IPS-18c (cell line): ENCODE results near the gene DGLUCY.
"Not testable (repeated sequence)": the region's sequence is repeated elsewhere in the genome, so short reads cannot be mapped to it uniquely, and the experiment has no call there.

Experiments used
- H3K4me3 ChIP-seq: 2 replicates; pipeline ENCODE4 v1.7.0; 2013; ENCODE audit warnings: low read depth, mild to moderate bottlenecking, low read length, moderate library complexity; ENCODE audit not compliant: insufficient read depth
- H3K9me3 ChIP-seq: one replicate; pipeline ENCODE4 v1.6.1; 2013; ENCODE audit warnings: mild to moderate bottlenecking, low read length, moderate library complexity; ENCODE audit not compliant: control insufficient read depth, insufficient read depth

The DGLUCY gene

DNA sequence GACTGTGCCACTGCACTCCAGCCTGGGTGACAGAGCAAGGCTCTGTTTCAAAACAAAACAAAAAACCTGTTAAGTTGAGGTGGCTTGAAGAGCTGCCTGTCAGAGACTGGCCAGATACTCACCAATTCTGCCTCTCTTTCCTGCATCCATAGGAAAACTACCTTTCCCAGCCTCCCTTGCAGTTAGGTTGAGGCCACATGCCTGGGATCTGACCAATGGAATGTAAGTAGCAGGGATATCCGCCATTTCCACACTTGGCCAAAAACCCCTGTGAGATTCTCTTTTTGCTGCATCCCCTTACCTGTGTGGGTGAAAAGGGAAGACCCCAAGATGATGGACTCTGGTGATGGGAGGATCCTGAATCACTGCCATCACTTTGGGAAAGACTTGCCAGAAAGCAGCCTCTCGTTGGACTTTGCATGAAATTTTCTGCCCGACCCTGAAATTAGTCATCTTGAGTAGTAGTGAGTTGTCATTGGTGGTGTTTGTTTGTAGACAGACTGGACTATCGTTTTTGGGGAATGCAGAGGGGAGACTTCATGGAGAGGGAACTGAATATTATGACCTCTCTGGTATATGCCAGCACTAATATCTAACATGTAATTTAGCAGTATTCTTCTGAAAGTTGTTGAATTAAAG, 116.6 kb downstream of the DGLUCY start:
- H3K4me3 ChIP-seq: no peak overlapping the region
- peaks cover 4% of the 10 kb centered on the region for H3K9me3 ChIP-seq

DNA sequence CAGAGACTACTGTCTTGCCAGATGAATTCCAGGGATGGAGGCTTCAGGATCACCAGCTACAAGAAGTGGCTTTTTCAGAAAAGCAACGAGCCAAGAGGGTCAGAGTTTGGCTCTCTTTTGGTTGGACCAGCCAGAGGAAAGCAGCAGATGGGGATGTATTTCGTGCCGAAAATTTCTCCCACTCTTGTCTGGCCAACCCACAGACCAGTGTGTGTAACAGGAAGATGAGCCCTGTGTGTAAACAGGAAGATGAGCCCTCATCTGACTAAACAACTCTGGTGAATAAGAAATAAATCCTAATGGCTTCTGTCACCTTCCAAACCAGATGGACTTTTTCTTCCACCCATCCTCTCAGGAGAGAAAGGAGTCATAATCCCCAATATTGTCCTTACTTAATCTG, 117.6 kb downstream of the DGLUCY start:
- Histone ChIP-seq H3K9me3 (peaks cover 4% of the 10 kb centered on the region), H3K4me3 (no peak overlapping the region)

DNA sequence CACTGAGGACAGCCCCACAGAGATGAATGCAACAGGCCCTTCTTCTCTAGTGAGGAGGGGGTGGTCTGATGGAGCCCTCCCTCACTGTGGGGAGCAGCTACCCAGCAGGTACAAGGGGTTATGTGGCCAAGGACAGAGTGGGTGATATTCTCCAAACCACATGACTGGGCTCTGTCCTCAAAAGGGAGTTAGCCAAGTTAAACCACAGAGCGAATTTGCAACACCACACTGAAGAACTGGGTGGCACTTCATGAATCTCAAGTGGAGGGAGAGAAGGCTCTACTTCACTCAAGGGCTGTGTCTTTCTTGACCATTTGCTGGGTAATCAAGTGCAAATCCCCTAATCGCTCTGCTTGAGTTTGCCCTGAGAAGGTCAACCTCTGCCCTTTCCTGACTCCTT, 118.2 kb downstream of the DGLUCY start:
- H3K4me3 ChIP-seq: no peak overlapping the region
- peaks cover 4% of the 10 kb centered on the region for H3K9me3 ChIP-seq

DNA sequence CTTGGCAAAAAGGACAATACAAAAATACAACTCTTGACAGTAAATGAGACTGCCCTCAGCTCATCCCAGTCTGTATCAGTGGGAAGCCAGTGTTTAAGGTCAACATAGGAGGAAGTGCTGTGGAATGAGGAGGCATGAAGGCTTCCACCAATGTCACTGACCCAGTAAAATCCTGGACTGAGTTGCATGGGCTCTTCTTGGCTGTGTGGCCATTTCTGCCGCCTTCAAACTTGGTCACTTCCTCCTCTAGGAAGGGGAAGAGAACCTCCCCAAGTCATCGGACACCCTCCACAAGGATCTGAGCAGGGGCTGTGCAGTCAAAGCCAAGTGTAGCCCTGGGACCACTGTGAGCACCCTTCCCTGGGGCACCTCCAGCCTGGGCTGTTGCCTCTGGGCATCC, 118.7 kb downstream of the DGLUCY start:
- Histone ChIP-seq H3K4me3 (no peak overlapping the region), H3K9me3 (peaks cover 4% of the 10 kb centered on the region)

DNA sequence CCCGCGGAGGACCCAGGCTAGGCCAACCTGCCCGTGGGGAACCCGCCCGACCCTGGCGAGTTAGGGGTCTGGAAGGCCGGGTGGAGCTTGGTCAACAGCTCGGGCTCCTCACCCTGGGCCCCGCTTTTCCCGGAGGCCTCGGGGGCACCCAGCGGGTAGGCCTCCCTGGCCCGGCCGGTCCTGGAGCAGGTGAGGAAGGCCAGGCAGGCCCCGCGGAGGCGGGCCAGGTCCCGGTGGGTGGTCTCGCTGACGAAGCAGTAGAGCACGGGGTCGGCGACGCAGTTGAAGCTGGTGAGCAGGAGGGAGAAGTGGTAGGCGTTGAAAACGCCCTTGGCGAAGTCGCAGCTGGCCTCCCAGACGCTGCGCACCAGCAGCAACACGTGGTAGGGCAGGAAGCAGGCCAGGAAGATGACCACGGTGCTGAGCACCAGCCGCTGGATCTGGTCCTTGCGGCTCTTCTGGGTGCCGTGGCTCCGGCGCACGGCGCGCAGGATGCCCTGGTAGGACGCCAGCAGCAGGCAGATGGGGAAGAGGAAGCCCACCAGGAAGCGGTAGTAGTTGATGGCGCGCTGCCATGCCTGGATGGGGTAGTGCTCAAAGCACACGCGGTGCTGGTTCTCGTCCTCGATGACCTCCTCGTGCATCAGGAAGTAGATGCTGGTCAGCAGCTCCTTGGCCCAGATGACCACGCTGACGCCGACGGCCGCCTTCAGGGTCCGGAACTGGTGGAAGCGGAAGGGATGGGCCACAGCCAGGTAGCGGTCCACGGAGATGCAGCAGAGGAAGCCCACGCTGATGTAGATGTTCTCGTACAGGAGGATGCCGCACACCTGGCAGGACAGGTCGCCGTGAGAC, 120.3 kb downstream of the DGLUCY start:
- no peak overlapping the region for H3K4me3 ChIP-seq

DNA sequence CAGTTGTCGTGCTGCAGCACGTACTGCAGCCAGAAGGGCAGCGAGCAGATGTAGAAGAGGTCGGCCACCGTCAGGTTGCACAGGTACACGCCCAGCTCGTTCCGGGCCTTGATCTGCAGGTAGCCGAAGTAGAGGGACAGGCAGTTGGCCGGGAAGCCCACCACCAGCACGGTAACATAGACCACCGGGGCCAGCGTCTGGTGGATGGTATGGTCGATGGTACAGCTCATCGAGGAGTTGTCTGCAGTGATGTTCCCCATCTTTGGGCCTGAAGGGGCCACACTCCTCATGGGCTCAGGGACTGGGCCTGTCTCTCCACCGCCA, 120.9 kb downstream of the DGLUCY start:
- peaks cover 4% of the 10 kb centered on the region for H3K9me3 ChIP-seq

More for the DNA sequence above, 120.3 kb downstream of the DGLUCY start:
- H3K9me3 ChIP-seq: peaks cover 4% of the 10 kb centered on the region

DNA sequence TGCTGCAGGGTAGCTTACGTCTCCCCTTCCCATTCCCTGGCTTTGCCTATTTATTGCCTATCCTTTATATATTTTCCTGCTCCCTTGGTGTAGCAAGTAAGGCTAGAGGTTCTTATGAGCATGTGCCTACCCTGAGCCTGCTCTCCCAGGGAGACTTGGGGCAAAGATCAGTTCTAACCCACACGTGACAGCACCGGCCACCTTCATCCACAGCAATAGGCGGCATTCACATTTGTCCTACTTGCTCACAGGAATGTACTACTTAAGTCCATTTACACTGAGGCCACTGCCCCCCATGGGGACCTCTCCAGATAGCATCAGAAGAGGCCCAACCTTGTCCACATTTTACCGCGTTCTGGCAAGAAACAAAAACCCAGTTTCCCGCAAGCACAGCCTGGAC, 122.0 kb downstream of the DGLUCY start:
- Histone ChIP-seq H3K9me3 (peaks cover 4% of the 10 kb centered on the region), H3K4me3 (no peak overlapping the region)

More for the DNA sequence above, 120.9 kb downstream of the DGLUCY start:
- H3K4me3 ChIP-seq: no peak overlapping the region

DNA sequence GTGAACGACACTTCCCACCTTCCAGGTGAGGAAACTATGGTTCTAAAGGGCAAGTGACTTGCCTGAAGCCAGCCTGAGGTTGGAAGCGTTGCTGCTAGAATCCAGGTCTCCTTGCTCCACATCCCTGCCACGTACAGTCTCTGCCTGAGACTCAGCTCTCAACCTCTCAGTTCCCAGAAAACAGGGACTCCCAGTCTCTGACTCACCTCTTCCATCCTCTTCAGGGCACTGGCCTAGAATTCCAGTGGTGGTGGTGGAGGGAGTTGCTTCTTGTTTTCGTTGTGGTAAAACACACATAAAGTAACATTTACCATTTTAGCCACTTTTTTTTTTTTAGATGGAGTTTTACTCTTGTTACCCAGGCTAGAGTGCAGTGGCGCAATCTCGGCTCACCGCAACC, 123.3 kb downstream of the DGLUCY start:
- H3K9me3 ChIP-seq: peaks cover 2% of the 10 kb centered on the region
- H3K4me3 ChIP-seq: no peak overlapping the region

DNA sequence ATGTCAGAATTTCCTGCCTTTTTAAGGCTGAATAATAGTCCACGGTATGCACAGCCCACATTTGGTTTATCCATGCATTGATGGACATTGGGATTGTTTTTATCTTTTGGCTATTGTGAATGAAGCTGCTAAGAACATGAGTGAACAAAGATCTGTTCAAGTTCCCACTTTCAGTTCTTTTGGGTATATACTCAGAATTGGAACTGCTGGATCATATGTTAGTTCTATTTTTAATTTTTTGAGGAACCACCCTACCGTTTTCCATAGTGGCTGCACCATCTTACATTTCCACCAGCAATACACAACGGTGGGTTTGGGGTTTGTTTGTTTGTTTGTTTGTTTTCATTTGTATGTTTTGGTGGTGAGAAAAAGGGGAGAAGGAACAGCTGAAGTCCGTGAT, 124.2 kb downstream of the DGLUCY start:
- no peak overlapping the region for H3K4me3 ChIP-seq
- H3K9me3 ChIP-seq: no peaks in the 10 kb centered on the region

DNA sequence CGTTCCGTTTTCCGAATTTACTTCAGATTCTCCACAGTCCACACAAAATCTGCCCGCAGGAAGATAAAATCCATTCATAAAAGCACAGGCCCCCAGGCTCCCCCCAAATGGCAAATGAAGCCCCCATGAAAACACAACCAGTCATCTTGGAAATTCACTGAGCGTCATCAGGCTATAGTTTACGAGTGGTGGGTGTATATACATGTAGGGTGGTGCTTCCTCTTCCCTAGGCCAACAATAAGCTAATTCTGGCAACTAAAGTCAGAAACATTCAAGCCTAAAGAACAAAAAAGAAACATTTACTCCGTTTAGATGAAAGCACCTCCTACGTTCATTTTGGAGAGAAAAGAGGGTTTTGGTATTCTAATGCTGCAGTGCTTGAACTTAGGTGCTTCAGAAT, 124.8 kb downstream of the DGLUCY start:
- Histone ChIP-seq H3K4me3 (no peak overlapping the region), H3K9me3 (no peaks in the 10 kb centered on the region)

DNA sequence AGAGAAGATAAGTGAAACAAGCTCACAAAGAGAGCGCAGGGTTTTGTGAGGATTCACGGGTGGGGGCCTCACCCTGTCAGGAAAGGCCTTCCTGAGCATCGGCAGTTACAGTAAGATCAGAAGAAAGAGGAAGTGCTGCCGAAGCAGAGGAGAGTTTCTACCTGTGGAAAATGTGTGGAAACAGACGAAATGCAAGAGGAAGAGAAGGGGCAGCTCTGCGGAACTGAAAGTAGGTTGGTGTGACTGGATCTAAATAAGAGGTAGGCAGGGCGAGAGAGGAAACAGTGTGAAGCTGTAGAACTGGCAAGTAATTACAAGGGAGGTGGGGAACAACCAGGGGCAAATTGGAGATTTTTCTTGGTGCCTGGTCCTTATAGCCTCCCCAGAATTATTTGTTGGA, 128.0 kb downstream of the DGLUCY start:
- H3K9me3 ChIP-seq: no peaks in the 10 kb centered on the region
- H3K4me3 ChIP-seq: no peak overlapping the region

DNA sequence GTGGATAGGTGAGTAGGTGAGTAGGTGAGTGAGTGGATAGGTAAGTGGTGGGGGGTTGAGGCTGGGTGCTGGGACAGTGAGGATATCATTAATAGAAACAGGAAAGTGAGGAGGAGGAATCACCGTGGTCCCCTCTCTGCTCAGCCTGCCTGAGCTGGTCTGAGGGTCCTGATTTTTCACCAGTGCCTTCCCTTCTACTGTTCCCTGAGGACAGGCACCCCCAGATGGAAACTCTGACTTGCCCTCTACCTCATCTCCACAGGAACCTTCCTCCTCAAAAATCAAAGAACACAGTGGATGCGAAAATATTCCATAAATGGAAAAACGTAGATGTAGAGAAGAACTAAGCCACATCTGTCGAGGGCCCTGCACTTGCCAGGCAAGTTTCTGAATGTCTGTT, 128.8 kb downstream of the DGLUCY start:
- Histone ChIP-seq H3K9me3 (peaks cover 3% of the 10 kb centered on the region), H3K4me3 (no peak overlapping the region)

DNA sequence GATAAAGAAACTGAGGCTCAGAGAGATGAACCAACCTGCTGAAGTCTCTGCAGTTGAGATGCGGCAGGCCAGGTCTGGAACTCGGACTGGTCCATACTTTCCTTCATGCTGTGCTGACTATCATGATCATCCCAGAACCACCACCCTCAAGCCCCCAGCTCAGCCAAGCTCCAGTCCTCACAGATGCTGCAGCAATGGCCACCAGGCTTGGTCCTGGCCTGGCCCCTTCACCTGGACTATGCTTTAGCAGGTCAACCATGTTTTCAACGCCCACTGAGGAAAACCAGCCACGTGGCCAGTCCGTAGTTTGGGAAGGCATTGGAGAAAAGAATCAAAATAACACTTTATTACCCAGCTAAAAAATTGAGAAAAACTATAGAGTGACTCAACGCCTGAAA, 129.2 kb downstream of the DGLUCY start:
- H3K9me3 ChIP-seq: peaks cover 3% of the 10 kb centered on the region
- no peak overlapping the region for H3K4me3 ChIP-seq

DNA sequence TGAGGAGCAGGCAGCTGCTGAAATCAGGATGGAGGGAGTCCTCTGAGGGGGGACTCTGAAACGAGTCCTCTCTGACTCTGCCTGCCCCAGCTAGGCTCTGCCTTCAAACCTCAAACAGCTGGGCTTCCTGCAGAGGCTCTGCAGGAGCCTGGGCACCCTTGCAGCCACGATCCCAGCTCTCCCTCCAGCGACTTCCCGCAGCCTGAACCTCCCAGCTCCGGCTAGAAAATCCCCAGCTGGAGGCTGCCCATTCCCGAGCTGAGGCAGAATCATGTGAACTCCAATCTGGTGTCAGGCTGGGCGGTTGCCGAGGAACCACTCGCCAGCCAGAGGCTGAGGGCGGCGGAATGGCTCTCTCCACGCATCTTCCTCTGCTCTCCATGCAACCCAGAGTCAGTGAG, 130.6 kb downstream of the DGLUCY start, which contains the start of gene GPR68:
GPR68 (minus strand) TSS at position 204 of the 401 bp plus-strand sequence. CDS start 9,654 bp downstream, outside the sequence.
- Histone ChIP-seq H3K9me3 (peaks cover 3% of the 10 kb centered on the region), H3K4me3 (no peak within 1 kb of the TSS)

DNA sequence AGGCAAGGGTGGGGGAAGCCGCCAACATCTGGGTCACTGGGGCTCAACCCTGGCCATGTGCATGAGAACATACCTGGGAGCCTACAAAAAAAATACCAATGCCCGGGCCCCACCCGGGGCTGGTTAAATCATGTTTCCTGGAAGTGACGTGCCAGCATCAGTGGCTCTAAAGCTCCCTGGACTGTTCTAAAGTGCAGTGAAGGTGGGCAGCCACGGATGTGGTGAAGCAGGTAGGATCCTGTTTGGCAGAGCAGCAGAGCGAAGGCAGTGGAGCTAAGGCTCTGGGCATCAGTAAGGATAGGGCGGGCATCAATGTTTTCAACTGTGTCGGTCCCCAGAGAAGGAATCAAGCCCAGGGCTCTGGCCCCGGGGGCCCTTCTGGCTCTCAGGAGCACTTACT, 131.2 kb downstream of the DGLUCY start:
- Histone ChIP-seq H3K4me3 (no peak overlapping the region), H3K9me3 (peaks cover 3% of the 10 kb centered on the region)

DNA sequence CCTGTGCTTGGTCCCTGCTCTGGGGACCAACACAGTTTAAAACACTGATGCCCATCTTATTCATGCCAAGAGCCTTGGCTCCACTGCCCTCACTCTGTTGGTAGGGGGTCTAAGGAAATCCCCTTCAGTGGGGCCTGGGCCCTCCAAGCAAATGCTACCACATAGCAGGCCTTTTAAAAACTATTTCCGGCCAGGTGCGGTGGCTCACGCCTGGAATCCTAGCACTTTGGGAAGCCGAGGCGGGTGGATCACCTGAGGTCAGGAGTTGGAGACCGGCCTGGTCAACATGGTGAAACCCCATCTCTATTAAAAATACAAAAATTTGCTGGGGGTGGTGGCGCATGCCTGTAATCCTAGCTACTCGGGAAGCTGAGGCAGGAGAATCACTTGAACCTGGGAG, 131.7 kb downstream of the DGLUCY start:
- not testable (repeated sequence) for H3K9me3 ChIP-seq, H3K4me3 ChIP-seq

DNA sequence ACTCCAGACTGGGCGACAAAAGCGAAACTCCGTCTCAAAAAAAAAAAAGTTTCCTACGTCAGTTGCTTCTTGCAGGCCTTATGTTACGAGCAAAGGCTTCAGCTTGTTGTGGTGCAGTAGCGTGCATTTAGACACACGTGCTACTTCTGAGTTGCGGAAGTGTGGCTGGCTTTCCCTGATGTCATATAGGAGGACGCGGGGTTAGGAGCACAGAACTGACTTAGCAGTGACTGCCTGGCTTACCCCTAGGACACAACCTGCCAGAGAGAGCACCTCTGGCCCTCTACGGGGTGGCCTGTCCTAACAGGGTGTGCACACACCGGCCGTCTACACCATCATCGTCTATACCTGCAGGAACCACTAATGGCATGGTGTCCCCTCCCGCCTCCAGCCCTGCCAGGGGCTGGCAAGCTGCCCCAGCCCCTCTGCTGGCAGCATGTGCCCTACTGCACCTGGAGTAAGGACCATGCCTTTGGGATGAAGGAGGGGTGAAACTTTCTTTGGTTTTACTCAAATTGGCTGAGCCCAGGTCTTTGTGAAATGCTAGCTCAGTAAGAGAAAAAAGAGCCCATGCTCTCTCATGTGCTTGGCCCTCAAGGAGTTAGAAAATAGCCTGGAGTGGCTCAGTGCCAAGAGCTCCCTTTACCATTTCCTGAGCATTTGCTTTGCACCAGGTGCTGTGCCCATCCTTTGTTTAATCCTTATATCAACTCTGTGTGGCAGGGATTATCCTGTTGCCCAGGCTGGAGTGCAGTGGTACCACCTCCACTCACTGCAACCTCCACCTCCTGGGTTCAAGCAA, 132.4 kb downstream of the DGLUCY start:
- Histone ChIP-seq H3K9me3 (peaks cover 3% of the 10 kb centered on the region), H3K4me3 (no peak overlapping the region)
